Measurements from ENCODE around the gene FMNL2.

Gene FMNL2

DNA sequence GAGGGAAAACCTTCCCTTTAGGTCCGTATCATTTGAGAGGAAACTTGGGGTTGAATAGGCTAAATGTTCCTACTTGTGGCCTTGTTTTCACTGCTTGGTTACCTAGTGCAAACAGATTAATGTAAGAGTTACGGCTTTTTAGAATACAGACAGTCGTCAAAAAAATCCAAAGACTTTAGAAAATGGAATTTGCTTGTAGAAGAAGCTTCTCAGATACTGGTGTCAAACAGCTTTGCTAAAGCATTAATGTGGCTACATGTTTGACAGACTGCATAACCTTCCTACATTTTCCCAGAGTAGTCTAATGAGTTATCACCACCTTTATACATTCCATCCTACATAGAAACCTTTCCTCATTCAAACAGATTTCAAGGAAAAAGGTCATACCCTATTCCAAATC lies 114.6 kb downstream of the FMNL2 start:
- DNase-seq (ENCODE audit: low spot score), result no peak

DNA sequence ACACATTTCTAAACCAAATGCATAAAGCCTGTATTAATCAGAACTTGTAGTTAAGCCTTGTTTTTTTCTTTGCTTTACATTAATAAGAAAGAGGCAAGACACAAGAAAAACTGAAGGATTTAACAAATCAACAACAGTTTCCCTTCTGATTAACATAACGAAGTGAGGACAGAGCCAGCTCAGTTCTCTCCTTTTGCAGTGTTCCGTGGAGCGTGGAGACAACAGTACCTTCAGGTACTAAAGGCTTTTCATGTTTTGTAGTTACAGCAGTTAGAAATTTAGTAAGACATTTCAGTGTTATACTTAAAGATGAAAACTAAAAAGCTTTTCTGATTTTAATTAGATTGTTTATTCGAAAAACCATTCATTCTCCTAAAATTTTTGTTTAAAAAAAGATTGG lies 115.2 kb downstream of the FMNL2 start:
- no peak for DNase-seq (ENCODE audit: low spot score)

DNA sequence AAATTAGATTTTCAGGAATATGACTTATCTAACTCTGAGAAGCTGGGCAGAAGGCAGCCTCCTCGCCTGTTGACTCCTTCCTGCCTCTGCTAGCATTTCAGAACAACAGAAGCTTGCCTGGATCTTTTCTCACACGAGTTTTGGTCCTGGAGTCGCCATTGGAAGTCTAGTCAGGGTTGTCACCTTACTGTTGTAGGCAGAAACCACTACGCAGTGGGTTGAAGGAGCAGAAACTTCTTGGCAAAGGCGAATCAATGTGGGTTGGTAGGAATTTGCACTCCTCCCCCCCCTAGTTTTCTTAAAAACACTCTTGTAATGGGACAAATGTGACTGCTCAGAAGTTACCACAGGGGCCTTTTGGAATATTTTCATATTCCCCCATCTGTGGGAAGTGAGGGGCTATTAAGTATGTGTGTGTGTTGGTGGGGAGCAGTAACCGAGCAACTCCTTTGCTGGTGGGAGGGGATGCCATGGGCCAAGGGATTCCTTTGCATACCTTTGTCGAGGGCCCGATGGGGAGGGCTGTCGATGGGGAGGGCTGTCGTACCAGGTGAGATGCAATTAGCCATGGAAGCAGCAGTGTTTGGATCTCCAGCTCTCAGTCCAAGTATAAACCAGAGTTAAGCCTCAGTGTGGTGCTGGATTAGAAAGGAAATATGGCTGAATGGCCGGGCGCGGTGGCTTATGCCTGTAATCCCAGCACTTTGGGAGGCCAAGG lies 117.4 kb downstream of the FMNL2 start:
- DNase-seq (ENCODE audit: low spot score), result no peak

DNA sequence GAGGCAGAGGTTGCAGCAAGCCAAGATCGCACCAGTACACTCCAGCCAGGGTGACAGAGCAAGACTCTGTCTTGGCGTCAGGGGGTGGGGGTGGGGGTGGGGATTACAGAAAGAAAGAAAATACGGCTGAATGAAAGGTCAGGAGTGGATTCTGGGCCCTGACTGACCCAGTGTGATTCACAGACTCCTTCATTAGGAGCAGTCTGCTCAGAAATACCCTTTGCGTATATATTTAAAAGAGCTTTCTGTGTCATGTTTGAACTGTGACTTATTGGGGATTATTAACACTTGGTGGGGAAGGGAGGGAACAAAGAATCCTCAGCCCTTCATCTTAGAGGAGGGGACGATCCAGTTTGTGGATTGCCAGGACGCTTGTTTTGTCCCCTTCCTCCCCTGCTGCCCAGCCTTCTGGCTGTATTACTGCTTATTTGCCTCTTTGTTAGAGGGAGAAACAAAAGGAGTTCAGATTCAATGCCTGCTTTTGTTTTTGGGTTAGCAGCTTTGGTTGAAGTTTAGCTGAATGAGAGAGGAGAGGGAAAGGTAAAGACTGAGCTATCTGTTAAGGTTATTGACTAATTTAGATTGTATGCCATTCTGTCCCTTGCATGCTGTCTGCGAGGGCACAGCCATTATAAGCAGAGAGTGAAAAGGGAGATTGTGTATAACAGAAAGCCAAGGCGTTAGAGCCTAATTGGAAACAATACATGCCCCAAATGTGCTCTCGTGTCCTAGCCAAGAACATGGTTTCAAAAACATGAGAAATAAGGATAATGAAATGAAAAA lies 118.3 kb downstream of the FMNL2 start:
- DNase-seq (ENCODE audit: low spot score), result no peak

DNA sequence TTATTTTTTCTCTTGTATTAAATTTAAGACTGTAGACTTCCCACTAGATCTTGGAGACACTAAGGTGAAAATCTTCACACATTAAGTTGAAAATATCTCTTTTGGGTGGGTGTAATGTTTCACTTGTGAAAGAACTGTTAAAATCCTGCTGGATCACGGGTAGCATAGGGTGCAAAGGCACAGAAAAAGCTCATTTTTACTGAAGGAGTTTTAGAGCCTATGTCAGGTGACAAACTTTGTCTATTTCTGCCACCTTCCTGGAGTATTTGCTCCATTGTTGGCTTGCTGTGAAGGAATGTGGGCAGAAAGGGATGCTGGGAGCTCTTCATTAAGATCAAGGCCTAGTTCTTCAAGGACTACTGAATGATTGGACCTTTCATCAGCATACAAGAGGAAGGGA lies 119.4 kb downstream of the FMNL2 start:
- DNase-seq (ENCODE audit: low spot score), result no peak

DNA sequence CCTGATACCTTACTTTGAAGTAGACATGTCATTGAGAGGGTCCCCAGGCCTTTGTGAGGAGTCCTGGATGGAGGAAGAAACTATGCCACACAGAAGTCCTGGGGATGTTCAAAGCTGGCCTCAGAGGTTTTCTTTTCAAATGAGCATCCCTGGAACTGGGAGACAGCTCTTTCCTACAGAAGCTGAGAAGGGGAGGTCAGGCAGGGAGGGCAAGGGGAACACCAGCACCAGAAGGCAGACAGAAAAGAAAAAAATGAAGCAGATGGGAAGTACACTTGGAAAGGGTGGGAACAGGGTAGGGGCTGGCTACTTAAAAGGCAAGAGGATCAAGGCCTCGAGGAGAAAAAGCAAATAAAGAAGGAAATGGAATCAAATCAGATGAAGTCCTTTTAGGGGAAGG lies 120.0 kb downstream of the FMNL2 start:
- DNase-seq (ENCODE audit: low spot score), result no peak

DNA sequence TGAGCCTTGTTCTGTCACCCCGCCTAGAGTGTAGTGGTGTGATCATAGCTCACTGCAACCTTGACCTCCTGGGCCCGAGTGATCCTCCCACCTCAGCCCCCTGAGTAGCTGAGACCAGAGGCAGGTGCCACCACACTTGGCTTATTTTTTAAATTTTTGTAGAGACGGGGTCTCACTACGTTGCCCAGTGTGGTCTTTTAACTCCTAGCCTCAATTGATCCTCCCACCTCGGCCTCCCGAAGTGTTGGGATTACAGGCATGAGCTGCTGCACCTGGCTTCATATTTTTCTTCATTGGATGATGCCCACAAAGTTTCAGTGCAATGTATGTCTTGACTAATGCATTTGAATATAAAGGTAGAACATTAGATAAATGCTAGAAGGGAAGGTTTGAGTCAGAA lies 120.8 kb downstream of the FMNL2 start:
- DNase-seq (ENCODE audit: low spot score), result no peak

DNA sequence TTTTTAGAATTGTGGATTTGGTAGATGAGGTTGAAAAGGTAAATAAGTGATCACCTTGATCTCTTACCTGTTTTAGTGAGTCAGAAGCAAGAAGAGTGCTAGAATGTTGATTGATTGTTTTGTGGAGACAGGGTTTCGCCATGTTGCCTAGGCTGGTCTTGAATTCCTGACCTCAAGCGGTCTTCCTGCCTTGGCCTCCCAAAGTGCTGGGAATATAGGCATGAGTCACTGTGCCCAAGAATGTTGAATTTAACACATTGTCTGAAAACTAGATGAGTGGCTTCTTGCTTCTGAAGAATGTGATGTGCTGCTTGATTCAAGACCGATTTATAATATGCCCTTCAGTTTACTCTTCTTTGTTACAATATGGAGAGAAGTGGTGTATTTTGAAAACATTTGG lies 121.3 kb downstream of the FMNL2 start:
- no peak for DNase-seq (ENCODE audit: low spot score)

DNA sequence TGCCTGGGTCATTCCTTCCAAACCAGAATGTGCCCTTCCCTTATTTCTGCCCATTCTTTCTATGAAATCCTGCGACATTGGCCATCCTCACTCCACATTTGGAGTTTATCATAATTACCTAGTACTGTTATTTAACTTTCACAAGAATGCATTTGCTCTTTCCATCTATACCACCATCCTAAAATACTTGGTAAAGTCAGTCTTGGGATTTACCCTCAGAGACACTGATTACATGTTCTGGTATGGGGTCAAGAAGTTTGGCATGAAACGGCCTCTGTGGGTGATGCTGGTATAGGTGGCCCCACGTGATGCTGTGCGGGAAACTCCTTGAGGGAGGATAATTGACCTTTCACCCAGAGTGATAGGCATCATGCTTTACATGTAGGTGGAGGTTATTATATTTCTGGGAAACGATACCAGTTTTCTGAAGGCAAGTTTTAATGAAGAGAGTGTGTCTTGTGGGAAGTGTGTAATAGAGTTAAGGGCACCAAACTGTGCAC lies 123.5 kb downstream of the FMNL2 start:
- no peak for DNase-seq (ENCODE audit: low spot score)

DNA sequence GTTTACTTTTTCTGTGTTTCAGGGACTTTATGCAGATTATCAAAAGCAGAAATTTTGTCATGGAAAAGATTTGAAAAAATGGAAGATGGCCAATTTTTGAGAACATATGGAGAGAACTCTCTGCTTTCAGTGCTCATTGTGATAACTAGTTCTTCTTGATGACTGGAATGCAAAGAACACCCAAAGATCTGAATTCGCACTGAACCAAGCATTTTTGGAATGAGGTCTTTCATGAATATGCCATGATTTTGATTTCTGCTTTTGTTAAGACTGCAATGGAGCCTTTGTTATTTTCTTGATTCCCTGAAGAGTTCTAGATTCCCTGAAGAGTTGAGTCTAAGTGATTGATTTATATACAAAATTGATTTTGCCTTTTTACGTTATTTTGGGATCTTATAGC lies 124.1 kb downstream of the FMNL2 start:
- no peak for DNase-seq (ENCODE audit: low spot score)

DNA sequence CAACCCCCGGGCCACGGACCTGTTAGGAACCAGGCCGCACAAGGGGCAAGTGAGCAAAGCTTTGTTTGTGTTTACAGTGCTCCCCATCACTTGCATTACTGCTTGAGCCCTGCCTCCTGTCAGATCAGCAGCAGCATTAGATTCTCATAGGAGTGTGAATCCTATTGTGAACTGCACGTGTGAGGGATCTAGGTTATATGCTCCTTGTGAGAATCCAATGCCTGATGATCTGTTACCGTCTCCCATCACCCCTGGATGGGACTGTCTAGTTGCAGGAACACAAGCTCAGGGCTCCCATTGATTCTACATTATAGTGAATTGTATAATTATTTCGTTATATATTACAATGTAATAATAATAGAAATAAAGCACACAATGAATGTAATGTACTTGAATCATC lies 125.6 kb downstream of the FMNL2 start:
- no peak for DNase-seq (ENCODE audit: low spot score)

DNA sequence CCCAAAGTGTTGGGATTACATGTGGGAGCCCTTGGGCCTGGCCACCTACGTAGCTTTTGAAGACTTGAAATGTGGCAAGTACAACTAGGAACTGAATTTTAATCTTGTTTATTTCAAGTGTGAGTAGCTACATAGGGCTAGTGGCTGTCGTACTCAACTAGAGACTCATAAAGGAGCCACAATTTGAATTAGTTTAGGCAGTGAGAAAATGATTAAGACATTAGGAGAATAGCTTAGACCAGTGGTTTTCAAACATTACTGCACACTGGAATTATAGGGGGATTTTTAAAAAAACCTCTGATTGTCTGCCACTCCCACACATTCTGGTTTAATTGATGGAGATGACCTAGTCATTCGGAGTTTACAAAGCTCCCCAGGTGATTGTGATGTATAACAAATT lies 127.1 kb downstream of the FMNL2 start:
- no peak for DNase-seq (ENCODE audit: low spot score)

DNA sequence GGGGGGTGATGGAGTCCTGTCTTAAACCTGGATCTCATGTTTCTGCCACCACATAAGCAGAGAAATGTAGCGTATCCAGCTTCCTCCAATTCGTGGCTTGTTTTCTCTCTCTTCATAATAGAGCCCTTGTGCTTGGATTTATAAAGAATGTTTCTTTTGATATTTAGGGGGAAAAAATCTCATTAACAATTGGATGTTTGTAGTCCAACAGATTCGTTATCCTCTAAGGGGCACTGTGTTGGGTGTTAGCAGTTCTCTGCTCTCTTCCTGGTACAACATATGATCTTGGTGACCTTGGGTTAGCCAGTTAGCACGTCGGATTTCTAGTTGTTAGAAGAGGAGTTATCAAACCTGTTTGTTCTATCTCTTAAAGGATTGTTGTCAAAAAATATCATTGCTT lies 127.8 kb downstream of the FMNL2 start:
- no peak for DNase-seq (ENCODE audit: low spot score)

DNA sequence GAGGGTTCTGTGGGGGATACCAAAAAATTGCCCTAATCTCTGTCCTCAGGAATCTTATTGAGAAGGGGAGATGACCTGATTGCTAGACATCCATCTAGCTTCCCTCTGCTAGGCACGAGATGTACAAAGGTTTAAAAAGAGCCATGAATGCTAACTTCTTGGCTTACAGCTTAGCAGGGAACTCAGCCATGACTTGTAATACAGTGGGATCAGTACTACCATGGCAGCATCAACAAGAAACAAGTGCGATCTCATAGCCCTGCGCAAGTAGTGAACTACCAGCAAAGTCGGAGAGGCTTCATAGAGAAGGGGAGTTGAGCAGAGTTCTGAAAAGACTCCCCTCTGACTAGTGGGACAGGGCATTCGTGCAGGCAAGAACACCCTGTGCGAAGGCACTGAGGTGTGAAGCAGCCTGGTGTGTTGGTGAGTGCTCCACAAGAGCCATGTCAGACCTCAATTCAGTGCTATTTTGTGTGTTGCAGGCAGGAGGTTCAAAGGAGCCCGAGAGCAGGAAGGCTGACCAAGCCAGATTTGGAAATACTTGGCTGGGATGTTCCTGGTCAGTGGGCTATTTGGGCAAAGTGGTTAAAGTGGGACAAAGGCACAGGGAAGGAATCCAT lies 130.0 kb downstream of the FMNL2 start:
- DNase-seq (ENCODE audit: low spot score), result no peak

DNA sequence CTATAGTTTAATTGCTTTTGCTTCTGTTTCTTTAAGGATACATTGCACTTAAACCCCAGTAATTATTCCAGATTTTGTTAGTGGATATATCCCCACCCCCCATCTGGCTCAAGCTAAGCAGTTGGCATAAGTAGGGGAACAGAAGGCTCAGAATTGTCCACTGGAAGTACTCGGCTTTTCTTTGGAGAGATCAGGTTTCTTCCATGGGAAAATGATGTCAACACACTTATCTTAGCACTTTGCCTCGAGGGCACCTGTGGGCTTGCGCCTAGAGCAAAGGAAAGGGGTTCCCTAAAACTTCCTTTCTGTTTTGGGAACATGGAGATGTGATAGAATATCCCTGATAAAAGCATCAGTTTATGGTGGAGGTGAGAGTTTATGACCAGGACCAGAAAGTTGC lies 130.6 kb downstream of the FMNL2 start:
- DNase-seq (ENCODE audit: low spot score), result no peak

DNA sequence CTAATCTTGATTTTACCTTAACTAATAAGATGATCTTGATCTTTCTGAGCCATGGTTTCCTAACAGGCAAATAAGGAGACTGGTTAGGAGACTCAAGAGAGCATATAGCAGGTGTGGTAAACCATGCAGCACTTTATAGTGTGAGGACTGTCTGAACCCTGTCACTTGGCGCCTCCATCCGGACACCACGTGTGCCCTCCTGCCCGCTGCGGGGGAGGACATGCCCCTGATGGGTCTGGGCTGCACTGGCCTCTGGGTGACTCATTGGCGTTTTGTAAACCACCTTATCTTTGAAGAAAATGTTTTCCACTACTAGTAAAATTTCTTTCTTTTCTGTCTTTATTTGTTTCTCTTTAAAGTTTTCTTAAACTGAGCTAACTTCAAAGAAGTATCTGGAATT lies 131.1 kb downstream of the FMNL2 start:
- DNase-seq (ENCODE audit: low spot score), result no peak

DNA sequence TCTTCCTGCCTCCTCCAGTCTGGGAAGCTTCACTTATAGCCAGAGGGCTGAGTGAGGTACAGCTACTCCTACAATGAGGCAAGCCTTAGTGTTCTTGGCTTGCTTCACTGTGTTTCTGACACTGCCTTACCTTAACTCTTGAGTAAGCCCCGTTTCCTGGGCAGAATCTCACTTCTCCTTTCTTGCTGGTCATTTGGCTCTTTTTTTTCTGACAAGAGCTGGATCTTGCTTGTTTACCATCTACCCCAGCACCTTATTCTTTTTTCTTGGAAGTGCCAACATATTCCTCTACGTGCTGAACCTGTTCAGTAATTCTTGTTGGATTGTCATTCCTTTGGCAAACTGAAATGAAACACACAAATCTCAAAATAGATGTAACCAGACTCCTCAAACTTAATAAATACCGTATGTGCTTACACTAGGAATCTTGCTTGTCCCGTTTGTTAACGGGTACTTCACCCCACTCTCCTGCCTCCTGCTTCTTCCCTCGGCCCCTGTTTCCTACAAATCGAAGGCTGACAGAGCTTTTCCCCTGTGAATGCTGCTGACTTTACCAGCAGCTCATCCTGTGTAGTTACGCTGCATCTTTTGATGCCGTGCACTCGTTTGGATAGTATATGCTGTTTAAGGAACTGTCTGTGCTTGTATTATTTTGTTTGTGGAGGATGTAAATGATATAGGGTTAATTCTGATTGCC lies 132.2 kb downstream of the FMNL2 start:
- DNase-seq (ENCODE audit: low spot score), result no peak

DNA sequence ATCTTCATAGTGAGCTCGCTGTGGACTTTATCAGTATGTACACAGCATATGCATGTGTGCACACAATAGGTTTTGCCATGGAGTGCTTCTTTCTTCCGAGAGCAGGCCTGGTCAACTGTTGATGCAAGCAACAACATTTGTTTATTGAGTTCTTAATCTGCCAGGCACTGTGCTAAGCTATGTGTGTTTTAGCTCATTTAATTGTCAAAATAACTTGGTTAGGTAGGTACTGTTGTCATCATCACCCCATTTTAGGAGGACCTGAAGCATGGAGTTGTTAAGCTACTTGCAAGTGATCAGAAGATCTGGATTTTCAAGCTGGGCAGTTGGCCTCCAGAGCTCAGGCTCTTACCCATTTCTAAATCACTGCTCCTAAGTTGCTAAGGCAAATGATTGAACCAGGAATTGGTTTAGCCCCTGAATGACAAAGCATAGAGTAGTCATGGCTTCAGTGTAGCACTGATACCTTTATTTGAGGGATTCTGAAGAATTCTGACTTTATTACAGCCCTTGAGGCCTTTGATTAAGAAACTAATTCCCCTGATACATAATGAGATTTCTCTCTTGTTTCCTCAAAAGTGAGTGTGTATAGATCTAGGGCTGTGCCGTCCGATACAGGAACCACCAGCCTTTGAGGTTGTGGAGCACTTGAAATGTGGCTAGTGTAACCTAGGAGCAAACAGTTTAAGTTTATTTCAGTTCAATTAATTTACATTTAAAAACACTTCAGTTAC lies 132.9 kb downstream of the FMNL2 start:
- no peak for DNase-seq (ENCODE audit: low spot score)

DNA sequence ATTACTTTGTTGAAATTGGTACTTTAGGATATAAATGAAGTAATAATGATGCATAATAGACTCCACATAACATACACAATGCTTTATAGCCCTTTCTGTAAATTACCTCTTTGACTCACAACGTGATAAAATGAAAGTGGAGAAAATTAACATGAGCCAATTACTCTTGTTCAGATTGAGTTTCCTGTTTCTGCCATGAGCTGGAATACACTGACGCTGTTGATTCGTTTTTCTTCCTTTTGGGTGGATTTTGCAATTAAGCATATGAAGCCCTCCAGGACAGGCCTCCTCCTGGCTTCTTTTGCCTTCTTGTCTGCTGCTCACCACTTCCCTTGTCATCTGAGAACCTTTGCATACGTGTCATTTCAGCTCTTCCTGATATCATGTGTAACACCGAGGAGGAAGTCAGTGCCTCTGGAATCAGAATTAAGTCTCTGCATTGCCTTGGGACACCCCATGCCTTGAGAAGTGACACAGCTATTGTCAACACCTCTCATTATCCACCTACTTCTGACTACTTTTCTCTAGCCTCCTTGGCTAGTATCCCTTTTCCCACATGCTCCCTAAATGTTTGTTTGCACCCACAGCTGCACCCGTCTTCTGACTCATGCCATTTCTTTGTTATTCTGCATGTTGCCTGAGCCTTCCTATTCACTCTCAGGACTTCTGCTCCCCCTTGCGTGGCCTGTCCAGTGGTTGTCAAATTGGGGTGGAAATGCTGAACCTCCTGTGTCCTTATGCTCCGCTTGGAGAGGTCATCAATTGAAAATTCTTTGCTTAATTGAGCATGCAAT lies 134.1 kb downstream of the FMNL2 start:
- DNase-seq (ENCODE audit: low spot score), result peak; percentile 22

DNA sequence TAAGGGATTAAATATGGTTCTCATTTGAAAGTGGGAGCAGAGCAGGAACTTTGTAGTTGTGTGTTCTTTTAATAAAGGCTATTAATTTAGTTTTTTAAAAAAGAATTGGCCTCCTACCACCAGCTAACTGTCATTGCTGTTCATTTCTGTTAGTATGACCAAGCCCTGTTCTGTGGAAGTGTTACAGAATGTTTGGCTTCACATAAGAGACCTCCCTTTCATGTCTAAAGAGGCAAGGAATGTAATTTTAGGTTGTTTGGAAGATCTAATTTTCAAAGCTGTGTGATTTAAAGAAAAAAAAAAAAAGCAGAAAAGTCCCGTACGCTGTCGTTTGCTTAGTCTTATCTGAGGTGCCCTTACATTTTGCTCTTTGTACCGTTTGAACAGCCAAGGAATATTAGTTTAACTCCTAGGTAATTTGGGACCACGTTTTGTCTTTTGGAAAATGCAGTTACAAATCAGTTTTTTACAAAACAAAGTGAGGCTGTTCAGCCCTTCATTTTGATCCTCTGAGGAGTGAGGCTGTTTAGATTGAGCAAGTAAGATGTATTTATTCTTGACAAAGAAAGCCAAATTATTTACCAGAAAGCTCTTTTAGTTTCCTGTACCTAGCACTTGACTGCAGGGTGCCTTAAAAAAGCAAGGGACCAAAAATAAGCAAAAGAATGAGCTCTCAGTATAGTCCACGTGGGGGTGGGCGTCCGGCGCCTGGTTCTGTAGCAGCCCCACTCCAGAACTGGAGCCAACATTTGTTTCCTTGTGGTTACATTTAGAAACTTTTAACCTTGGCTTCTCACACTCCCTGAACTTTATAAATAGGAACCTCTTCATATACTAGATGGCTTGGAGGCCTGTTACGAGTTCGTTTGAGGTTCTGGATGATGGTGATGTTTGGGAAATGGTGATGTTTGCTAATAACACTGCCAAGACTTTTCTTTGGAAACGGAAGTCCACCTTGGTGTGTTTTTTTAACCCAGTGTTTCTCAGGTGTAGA lies 136.2 kb downstream of the FMNL2 start:
- DNase-seq (ENCODE audit: low spot score), result no peak

All from activated CD4-positive, alpha-beta T cell treated with anti-CD3 and anti-CD28 coated beads, Interleukin-2, Interleukin-4, amounts not matched to agents 100 ng/mL and 50 ng/mL, durations not matched to agents 16 hours and 8 hours (primary cell).